ENCODE data around the gene MMP13.
A peak's percentile ranks its signal among the peaks of the same experiment; 100 is the strongest.

Gene MMP13

DNA sequence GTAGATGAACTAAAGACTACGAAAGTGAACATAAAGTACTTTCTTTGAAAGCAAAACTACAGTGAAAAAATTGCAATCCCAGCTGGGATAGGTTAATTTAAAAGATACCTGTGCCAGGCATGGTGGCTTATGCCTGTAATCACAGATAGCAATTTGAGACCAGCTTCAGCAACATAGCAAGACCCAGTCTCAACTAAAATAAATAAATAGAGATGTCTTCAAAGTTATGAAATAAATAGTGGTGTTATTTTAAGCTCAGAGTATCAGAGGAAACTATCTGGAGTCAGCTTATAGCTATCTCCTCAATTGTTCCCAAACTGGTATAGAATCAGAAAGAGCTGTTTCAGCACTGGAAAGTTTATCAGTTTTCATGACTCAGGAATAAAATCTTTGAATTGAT lies 17.3 kb upstream of the MMP13 start:
- no peak overlapping the region for H3K4me3 ChIP-seq (ENCODE audit: low read depth, low read length)
- TF ChIP-seq, protein P1, sequence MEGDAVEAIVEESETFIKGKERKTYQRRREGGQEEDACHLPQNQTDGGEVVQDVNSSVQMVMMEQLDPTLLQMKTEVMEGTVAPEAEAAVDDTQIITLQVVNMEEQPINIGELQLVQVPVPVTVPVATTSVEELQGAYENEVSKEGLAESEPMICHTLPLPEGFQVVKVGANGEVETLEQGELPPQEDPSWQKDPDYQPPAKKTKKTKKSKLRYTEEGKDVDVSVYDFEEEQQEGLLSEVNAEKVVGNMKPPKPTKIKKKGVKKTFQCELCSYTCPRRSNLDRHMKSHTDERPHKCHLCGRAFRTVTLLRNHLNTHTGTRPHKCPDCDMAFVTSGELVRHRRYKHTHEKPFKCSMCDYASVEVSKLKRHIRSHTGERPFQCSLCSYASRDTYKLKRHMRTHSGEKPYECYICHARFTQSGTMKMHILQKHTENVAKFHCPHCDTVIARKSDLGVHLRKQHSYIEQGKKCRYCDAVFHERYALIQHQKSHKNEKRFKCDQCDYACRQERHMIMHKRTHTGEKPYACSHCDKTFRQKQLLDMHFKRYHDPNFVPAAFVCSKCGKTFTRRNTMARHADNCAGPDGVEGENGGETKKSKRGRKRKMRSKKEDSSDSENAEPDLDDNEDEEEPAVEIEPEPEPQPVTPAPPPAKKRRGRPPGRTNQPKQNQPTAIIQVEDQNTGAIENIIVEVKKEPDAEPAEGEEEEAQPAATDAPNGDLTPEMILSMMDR (IDR thresholded peaks at IDR 0.05; ENCODE audit: insufficient read depth, low read length, missing control alignments) = no peak
- no peak for DNase-seq (ENCODE audit: low read depth, low spot score)
- POLR2A ChIA-PET = no interaction called here
- CTCF ChIA-PET = interaction anchor here (1.5 to 1.7 kb wide), 3 partner anchors 17 to 80 kb away, joined by 3 to 7 read pairs (median 4); no protein-coding TSS in a partner anchor

DNA sequence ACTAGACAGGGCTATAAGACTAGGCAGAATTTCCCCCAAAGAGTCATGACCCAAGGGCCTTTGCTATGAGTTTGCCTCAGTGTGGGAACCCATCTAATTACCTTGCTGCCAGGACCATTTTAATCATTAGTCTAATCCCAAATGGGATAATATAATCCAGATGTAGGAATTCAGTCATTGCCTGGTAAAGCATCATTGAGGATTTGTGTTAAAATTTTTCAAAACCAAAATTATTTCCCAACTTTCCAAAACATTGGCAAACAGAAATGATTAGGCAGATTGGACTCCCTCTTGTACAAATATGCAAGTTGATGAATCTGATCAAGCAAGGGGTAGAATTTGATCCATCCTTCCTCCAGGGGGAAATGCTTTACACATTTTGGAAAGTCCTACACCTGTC lies 16.2 kb upstream of the MMP13 start:
- POLR2A ChIA-PET = no interaction called here
- H3K4me3 ChIP-seq (ENCODE audit: low read depth, low read length) = no peak overlapping the region
- TF ChIP-seq, protein P1 (IDR thresholded peaks at IDR 0.05; ENCODE audit: insufficient read depth, low read length, missing control alignments) = no peak
- CTCF ChIA-PET = interaction anchor here (1.5 to 1.7 kb wide), 3 partner anchors 18 to 81 kb away, joined by 3 to 7 read pairs (median 4); no protein-coding TSS in a partner anchor
- DNase-seq (ENCODE audit: low read depth, low spot score) = peak; percentile 33

DNA sequence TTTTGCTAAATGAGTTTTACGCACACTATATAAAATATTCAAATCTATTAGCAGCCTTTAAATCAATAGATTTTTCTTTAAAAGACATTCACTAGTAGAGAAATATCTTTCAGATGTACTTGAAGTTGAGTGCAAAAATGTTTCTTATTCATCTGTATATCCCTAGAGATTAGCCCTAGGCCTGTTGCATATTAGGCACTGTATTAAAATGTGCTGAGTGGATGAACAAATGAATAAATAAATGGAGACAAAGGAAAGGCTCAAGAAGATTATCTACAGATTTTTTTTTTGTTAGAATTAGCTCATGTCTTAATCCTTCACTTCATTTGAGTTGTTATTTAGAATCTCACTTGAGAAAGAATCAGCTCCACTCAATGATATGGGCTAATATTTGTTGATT lies 12.0 kb upstream of the MMP13 start:
- H3K4me3 ChIP-seq (ENCODE audit: low read depth, low read length) = no peak overlapping the region
- DNase-seq (ENCODE audit: low read depth, low spot score) = no peak
- CTCF ChIA-PET = interaction anchor here (1.3 kb wide), 2 partner anchors 53 to 157 kb away, joined by 3 to 5 read pairs; no protein-coding TSS in a partner anchor
- TF ChIP-seq, protein P1 (IDR thresholded peaks at IDR 0.05; ENCODE audit: insufficient read depth, low read length, missing control alignments) = no peak
- POLR2A ChIA-PET = no interaction called here

DNA sequence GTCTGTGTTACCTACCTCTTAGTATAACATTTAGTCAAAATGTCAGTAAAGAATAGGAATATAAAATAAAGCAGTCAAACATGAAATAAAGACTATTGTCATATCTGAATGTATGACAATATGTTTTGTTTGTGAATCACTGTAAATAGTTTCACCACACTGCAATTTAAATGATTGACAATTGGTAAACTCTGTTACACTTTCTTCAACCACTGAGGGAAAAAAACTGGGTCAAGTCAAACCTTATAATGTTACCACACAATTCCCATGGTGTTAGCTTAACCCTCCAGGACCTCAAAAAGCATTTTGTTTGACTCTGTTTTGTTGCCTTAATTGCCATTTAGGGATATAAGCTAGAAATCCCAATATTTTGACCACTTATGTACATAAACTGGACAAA lies 10.5 kb upstream of the MMP13 start:
- TF ChIP-seq, protein P1 (IDR thresholded peaks at IDR 0.05; ENCODE audit: insufficient read depth, low read length, missing control alignments) = no peak
- CTCF ChIA-PET = interaction anchor here (0.7 to 1.4 kb wide), 3 partner anchors 25 to 70 kb away, joined by 3 to 4 read pairs (median 3); no protein-coding TSS in a partner anchor
- POLR2A ChIA-PET = no interaction called here
- DNase-seq (ENCODE audit: low read depth, low spot score) = no peak
- H3K4me3 ChIP-seq (ENCODE audit: low read depth, low read length) = no peak overlapping the region

DNA sequence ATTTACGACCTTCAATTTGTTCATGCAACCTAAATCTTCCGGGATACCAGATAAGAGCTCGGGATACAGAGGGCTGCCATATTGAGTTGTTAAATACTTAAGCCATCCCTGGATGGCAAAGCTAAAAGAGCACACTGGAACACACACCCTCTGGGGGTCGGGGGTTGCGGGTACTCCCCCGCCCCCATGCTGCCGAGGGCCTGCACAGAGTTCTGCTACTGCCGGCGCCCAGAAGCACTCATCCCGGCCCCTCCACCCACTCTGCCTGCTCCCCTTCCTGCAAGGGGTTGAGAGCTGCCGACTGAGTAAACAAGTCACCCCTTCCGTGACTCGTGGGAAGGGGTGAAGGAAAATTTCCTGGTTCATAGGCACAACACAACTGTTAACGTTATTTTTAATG lies 9.3 kb upstream of the MMP13 start:
- no peak for DNase-seq (ENCODE audit: low read depth, low spot score)
- ChIA-PET CTCF (interaction anchor here (1.4 kb wide), 1 partner anchor 27 kb away, joined by 3 read pairs; no protein-coding TSS in a partner anchor), POLR2A (no interaction called here)
- TF ChIP-seq, protein P1 (IDR thresholded peaks at IDR 0.05; ENCODE audit: insufficient read depth, low read length, missing control alignments) = no peak
- no peak overlapping the region for H3K4me3 ChIP-seq (ENCODE audit: low read depth, low read length)

DNA sequence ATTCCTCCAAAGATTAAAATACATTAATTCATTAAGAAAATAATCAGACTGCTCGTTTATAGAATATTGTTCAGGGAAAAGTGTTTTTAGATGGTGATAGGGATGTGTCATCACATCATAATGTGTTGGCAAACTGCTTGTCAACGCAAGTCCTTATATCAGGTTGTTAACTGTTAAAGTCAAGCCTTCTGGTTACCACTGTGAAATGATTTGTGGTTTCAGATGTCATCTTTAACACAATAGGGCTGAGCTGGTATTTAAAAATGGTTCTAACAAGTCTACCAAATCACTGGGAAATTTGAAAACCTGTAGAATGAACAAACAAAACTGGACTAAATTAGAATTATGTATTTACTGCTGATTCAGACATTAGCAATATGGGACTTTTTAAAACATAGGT lies 2.4 kb upstream of the MMP13 start:
- no peak overlapping the region for H3K4me3 ChIP-seq (ENCODE audit: low read depth, low read length)
- TF ChIP-seq, protein P1 (IDR thresholded peaks at IDR 0.05; ENCODE audit: insufficient read depth, low read length, missing control alignments) = no peak
- POLR2A ChIA-PET = no interaction called here
- CTCF ChIA-PET = interaction anchor here (0.6 to 1.9 kb wide), 3 partner anchors 17 to 177 kb away, joined by 3 to 9 read pairs (median 5); partner anchors contain the start of gene MMP10
- no peak for DNase-seq (ENCODE audit: low read depth, low spot score)

Measured in AG04449 (cell line).